H1 (cell line): ENCODE data around the gene TTC6. TPM values are rescaled to one million over a fixed set of nuclear protein-coding genes. Genes with fewer than 3 reads are reported as not detected.

Source experiments
- HDAC2 ChIP-seq, 2 experiments: fragments of 300-600 bp in 1 of 2; sonication (generic) in 1 of 2; IDR thresholded peaks; 2 replicates each; pipeline ENCODE4 v1.6.1; 2011 to 2012; ENCODE audit warnings: low read depth in 2 of 2, low read length in 2 of 2, mild to moderate bottlenecking in 2 of 2, moderate library complexity in 2 of 2, borderline replicate concordance in 1 of 2, inconsistent platforms in 1 of 2
- SIN3A ChIP-seq, 2 experiments: IDR thresholded peaks in 1 of 2; conservative IDR thresholded peaks in 1 of 2; 2 replicates each; pipeline ENCODE4 v1.6.1; 2011 to 2012; ENCODE audit warnings: low read length in 2 of 2, improper control_type of control experiment in 1 of 2, low read depth in 1 of 2, mild to moderate bottlenecking in 1 of 2
- polyA plus RNA-seq, 7 experiments: library from polyadenylated mRNA; depleted of rRNA in 3 of 7; stranded (reverse) in 5 of 7; unstranded in 2 of 7; fragments of >200 nt in 5 of 7; fragments of 200-250 nt in 2 of 7; gene quantifications; 1 replicate in 5 of 7; 2 replicates in 1 of 7; 4 replicates in 1 of 7; pipeline versions ENCODE4 v1.2.1 to v1.2.3, GENCODE V29; 2011 to 2013; ENCODE audit warnings: missing spikeins in 2 of 7, mixed read lengths in 2 of 7
- total RNA-seq: library from RNA; stranded (reverse); fragmentation: NEBNext Ultra II Directional; extraction: Animal tissue kit (Norgen Biotek cat#: 25700); gene quantifications from 2 replicates; pipeline ENCODE4 v1.2.1, GENCODE V29; 2021

TTC6 gene
- total and polyA plus RNA-seq, 2 of the 8 experiments (the other 6 are each of a cell fraction or from before 2014, with no cell fraction given) = 0.02 TPM; not detected in 1

DNA sequence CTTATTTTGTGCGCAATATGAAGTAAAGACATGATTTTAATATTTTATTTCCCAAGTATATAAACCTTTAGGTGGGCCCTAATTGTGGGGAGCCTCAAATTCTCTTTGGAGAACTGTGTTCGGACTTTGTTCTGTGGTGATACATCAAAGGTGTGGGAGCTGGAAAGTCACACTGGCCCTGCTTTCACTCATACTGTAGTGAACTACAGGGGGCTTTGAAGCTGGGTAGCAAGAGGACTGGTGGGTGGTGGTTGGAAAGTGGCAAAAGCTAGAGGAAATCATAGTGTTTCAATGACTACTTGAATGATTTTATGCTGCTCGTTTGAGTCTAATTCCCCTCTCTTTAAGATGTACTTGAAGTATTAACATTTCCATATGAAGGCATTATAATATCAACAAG, 13.2 kb downstream of the TTC6 start (continued):
- TF ChIP-seq HDAC2 (IDR thresholded peaks at IDR 0.05; ENCODE audit: borderline replicate concordance in 1 of 2, low read depth in 2 of 2, low read length in 2 of 2) = no peak
- TF ChIP-seq SIN3A (conservative IDR thresholded peaks at IDR 0.05 in 1 of 2, IDR thresholded peaks at IDR 0.05 in 1 of 2; ENCODE audit: low read depth in 1 of 2, low read length in 2 of 2) = no peak
- TF ChIP-seq, all 59 proteins: peak for 0
